Karpas-422 (cell line): Measurements from ENCODE around the gene MYG1. TPM values are rescaled to one million over a fixed set of nuclear protein-coding genes. Genes with fewer than 3 reads are reported as not detected.

Experiments
- DNase-seq: peaks from one replicate; pipeline ENCODE4 v3.0.0-alpha.2; 2015
- H2AFZ ChIP-seq: fragments of 200-600 bp; sonication (generic); 2 replicates; pipeline ENCODE4 v1.6.1; 2014; ENCODE audit warnings: antibody characterized with exemption, low read length, mixed read lengths
- H3K27ac ChIP-seq: fragments of 200-600 bp; sonication (generic); 2 replicates; pipeline ENCODE4 v1.5.1; 2014; ENCODE audit warnings: mild to moderate bottlenecking, low read length, moderate library complexity
- H3K27me3 ChIP-seq: fragments of 200-600 bp; sonication (generic); 2 replicates; pipeline ENCODE4 v1.6.1; 2014; ENCODE audit warnings: low read length, mixed read lengths
- H3K36me3 ChIP-seq: fragments of 200-600 bp; sonication (generic); 2 replicates; pipeline ENCODE4 v1.6.1; 2014; ENCODE audit warnings: low read length, mixed read lengths; ENCODE audit not compliant: insufficient read depth
- H3K4me1 ChIP-seq: fragments of 200-600 bp; sonication (generic); 2 replicates; pipeline ENCODE4 v1.6.1; 2014; ENCODE audit warnings: mild to moderate bottlenecking, low read length, mixed read lengths
- H3K4me2 ChIP-seq: fragments of 200-600 bp; sonication (generic); 2 replicates; pipeline ENCODE4 v1.6.1; 2014; ENCODE audit warnings: low read length, low read depth, mild to moderate bottlenecking; ENCODE audit not compliant: poor library complexity, severe bottlenecking
- H3K4me3 ChIP-seq: fragments of 200-600 bp; sonication (generic); 2 replicates; pipeline ENCODE4 v1.5.1; 2014; ENCODE audit warnings: mild to moderate bottlenecking, antibody characterized with exemption, low read length, mixed read lengths
- H3K79me2 ChIP-seq: fragments of 200-600 bp; sonication (generic); 2 replicates; pipeline ENCODE4 v1.6.1; 2014; ENCODE audit warnings: mild to moderate bottlenecking, low read length, mixed read lengths
- H3K9ac ChIP-seq: fragments of 200-600 bp; sonication (generic); 2 replicates; pipeline ENCODE4 v1.6.0; 2014; ENCODE audit warnings: low read length
- H3K9me2 ChIP-seq: fragments of 200-600 bp; sonication (generic), shearing (Covaris generic); replicated peaks from 2 replicates; pipeline ENCODE4 v1.6.0; 2014; ENCODE audit warnings: mild to moderate bottlenecking, low read length, moderate library complexity; ENCODE audit not compliant: insufficient read depth
- H3K9me3 ChIP-seq: fragments of 300-700, 200-600 bp; sonication (generic); 2 replicates; pipeline ENCODE4 v1.6.1; 2014; ENCODE audit warnings: low read length, mixed read lengths
- H4K20me1 ChIP-seq: fragments of 200-600 bp; sonication (generic); 2 replicates; pipeline ENCODE4 v1.6.1; 2014; ENCODE audit warnings: mild to moderate bottlenecking, antibody characterized with exemption, low read length, low read depth; ENCODE audit not compliant: insufficient read depth
- total RNA-seq: library from RNA; depleted of rRNA; stranded (reverse); fragments of >200 nt; shearing (Covaris generic); gene quantifications from 2 replicates; pipeline ENCODE4 v1.2.3, GENCODE V29; 2014; ENCODE audit warnings: low replicate concordance; rRNA removed

Gene MYG1, protein sequence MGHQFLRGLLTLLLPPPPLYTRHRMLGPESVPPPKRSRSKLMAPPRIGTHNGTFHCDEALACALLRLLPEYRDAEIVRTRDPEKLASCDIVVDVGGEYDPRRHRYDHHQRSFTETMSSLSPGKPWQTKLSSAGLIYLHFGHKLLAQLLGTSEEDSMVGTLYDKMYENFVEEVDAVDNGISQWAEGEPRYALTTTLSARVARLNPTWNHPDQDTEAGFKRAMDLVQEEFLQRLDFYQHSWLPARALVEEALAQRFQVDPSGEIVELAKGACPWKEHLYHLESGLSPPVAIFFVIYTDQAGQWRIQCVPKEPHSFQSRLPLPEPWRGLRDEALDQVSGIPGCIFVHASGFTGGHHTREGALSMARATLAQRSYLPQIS
- 67.1 and 85.5 TPM in 2 replicates for total RNA-seq

DNA sequence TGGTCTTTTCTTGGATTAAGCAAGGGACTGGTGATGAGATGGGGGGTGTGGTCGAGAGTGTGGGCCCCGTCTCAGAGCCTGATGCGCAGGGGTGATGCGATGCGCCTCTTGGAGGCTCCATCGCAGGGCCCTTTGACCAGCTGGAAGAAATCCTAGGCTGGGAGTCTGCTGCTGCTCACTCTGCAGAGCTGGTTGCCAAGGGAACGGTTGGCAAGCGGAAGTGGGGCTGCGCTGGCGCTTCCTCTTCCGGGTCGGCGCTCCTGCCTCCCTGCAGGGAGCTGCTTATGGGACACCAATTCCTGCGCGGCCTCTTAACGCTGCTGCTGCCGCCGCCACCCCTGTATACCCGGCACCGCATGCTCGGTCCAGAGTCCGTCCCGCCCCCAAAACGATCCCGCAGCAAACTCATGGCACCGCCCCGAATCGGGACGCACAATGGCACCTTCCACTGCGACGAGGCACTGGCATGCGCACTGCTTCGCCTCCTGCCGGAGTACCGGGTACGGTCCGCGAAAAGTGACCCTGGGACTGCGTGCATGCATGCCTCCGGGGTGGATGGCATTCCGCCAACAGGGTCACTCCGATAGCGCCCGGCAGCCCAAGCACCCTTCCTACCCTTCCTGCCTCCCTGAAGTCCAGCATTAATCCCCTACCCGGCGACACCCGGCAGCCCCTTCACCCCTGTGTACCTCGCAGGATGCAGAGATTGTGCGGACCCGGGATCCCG, at the start of gene MYG1:
Gene MYG1, plus strand, starts transcription at position 242 of the 727 bp plus-strand sequence. Its CDS starts 43 bp downstream, at position 285.
- no peaks in the 10 kb centered on the region for H3K9me2 ChIP-seq
- H3K9ac ChIP-seq: peak within 1 kb of the TSS; percentile 93
- peak within 1 kb of the TSS; percentile 70; the same call in 1 of the 2 replicates for H2AFZ ChIP-seq
- H3K9me3 ChIP-seq: no peaks in the 10 kb centered on the region
- no peaks in the 10 kb centered on the region for H3K27me3 ChIP-seq
- peak within 1 kb of the TSS; percentile 89 for H3K4me2 ChIP-seq
- peak within 1 kb of the TSS; percentile 8; the same call in 1 of the 2 replicates for H3K27ac ChIP-seq
- H3K79me2 ChIP-seq: peaks cover 64% of the 10 kb centered on the region
- peaks cover 55% of the 10 kb centered on the region for H3K4me1 ChIP-seq
- no peaks in the 10 kb centered on the region for H4K20me1 ChIP-seq
- H3K4me3 ChIP-seq: peak within 1 kb of the TSS; percentile 94
- DNase-seq: peak; percentile 97
- peaks cover 30% of the 10 kb centered on the region for H3K36me3 ChIP-seq

DNA sequence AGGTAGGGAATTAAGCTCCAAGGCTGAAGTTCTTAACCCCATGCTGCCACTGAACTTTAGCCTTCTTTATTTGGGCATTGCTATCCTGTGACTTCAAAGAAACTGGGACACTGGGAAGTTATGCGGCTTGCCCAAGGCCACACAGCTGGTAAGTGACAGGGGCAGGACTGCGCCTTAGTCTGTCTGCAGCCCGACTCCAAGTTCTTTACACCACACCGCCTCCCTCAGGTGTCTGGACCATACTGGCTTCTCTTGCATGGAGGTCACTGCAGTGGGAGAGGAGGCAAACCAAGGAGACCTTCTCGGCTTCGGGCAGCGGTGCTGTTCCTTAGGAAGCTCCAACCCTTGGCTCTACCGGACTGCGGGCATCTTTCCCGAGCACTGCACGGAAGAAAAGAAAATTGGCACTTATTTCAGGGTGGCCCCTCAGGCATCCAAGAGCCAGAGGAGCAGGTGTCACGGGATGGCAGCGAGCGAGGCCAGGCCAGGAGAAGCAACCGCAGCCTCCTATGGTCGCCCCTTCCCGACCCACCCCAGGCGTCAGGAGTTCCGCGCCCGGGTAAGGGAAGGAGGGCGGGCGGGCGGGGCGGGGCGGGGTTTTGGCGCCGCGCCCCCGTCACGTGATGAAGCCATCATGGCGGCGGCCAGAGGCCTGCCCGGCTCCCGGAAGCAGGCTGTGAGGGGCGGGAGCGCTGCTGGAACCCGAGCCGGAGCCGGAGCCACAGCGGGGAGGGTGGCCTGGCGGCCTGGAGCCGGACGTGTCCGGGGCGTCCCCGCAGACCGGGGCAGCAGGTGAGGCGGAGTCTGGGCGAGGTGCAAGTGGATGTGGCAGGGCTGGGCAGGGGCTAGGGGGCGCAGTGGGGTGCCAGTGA, 47.8 kb upstream of the MYG1 start:
- Histone ChIP-seq H3K4me3 (peak overlapping the region; percentile 99), H3K9me2 (no peaks in the 10 kb centered on the region), H3K27me3 (no peaks in the 10 kb centered on the region), H3K9ac (peak overlapping the region; percentile 97), H3K36me3 (peaks cover 6% of the 10 kb centered on the region), H3K9me3 (no peaks in the 10 kb centered on the region), H3K79me2 (peaks cover 20% of the 10 kb centered on the region), H4K20me1 (no peaks in the 10 kb centered on the region), H3K4me2 (peak overlapping the region; percentile 98), H2AFZ (peak overlapping the region; percentile 96; the same call in 1 of the 2 replicates), H3K27ac (peak overlapping the region; percentile 61; the same call in 1 of the 2 replicates), H3K4me1 (peaks cover 39% of the 10 kb centered on the region)
- DNase-seq: peak; percentile 90

DNA sequence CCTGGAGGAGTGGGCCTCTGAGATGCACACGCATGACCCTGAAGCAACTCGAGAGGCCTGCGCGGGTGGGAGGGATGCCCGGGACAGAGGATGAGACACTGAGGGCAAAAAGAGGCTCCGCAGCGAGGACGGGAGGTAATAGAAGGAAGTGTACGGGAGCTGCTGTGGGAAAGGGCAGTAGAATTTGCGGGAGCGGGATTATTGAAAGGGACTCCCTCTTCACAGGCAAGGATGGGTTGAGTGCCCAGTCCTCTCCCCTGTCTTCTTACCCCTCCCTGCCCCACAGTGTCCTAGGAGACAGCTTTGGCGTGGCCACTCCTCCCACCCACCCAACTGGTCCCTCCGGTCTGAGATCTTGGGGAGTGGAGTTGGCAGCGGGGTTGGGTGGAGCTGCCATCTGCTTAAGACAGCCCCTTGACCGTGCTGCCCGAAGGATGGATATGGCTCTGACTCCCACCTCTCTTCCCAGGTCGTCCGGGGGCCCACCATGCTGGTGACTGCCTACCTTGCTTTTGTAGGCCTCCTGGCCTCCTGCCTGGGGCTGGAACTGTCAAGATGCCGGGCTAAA, 47.1 kb upstream of the MYG1 start:
- H3K4me2 ChIP-seq: peak overlapping the region; percentile 98

DNA sequence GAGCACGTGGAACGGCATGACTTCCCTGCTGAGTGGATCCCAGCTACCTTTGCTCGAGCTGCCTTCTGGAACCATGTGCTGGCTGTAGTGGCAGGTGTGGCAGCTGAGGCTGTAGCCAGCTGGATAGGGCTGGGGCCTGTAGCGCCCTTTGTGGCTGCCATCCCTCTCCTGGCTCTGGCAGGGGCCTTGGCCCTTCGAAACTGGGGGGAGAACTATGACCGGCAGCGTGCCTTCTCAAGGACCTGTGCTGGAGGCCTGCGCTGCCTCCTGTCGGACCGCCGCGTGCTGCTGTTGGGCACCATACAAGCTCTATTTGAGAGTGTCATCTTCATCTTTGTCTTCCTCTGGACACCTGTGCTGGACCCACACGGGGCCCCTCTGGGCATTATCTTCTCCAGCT, 46.2 kb upstream of the MYG1 start:
- Histone ChIP-seq H3K27ac (no peak overlapping the region), H3K4me3 (peak overlapping the region; percentile 99)

More for the DNA sequence above, 47.1 kb upstream of the MYG1 start:
- Histone ChIP-seq H3K9ac (peak overlapping the region; percentile 97), H3K4me3 (peak overlapping the region; percentile 99), H2AFZ (peak overlapping the region; percentile 80; the same call in 1 of the 2 replicates), H3K79me2 (peaks cover 20% of the 10 kb centered on the region), H3K4me1 (peaks cover 39% of the 10 kb centered on the region), H3K9me3 (no peaks in the 10 kb centered on the region), H4K20me1 (no peaks in the 10 kb centered on the region), H3K27me3 (no peaks in the 10 kb centered on the region), H3K27ac (peak overlapping the region; percentile 61; the same call in 1 of the 2 replicates), H3K36me3 (peaks cover 6% of the 10 kb centered on the region), H3K9me2 (no peaks in the 10 kb centered on the region)
- peak; percentile 57 for DNase-seq

DNA sequence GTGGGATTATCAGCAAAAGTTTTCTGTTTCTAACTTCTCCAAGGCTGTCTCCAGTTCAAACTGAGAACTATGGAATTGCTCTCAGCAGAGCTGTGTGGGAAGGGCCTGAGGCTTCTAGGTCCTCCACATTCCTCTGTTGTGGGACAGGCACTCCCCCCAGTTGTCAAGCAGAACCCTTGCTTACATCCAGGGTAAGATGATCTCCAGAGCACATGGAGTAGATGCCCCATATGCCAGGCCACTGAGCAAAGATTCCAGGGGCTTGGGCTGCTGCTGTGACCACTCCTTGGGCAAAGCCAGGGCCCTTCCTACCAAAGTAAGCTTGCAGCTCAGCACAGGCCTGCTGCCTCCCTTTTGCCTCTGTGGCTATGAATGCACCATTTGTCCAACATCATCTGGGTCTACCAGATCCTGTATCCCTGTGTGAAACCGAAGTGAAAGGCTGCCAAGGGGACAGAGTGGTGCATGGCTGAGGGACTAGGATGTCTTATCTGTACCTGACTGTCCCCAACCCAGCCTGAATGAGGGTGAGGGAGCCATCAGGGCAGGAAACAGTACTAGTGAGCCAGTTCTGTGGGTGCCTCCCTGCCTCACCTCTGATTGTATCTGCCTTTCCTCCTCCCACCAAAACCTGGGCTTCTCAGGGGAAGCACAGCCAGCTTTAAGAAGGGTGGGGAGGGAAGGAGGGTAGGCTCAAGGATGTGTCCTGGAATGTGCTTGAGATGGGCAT, 44.5 kb upstream of the MYG1 start:
- Histone ChIP-seq H2AFZ (no peak overlapping the region), H3K27me3 (no peaks in the 10 kb centered on the region), H3K9me3 (no peaks in the 10 kb centered on the region), H3K4me3 (no peak overlapping the region), H3K36me3 (peaks cover 6% of the 10 kb centered on the region), H3K4me1 (peaks cover 41% of the 10 kb centered on the region), H3K79me2 (peaks cover 20% of the 10 kb centered on the region), H3K27ac (peak overlapping the region; percentile 63), H3K9ac (peak overlapping the region; percentile 9; the same call in 1 of the 2 replicates), H3K9me2 (no peaks in the 10 kb centered on the region), H4K20me1 (no peaks in the 10 kb centered on the region), H3K4me2 (peak overlapping the region; percentile 38)
- no peak for DNase-seq

More for the DNA sequence above, 46.2 kb upstream of the MYG1 start:
- H3K36me3 ChIP-seq: peaks cover 6% of the 10 kb centered on the region
- peak overlapping the region; percentile 97 for H3K9ac ChIP-seq
- peaks cover 20% of the 10 kb centered on the region for H3K79me2 ChIP-seq
- H2AFZ ChIP-seq: no peak overlapping the region
- H3K4me1 ChIP-seq: peaks cover 41% of the 10 kb centered on the region
- no peaks in the 10 kb centered on the region for H4K20me1 ChIP-seq
- no peaks in the 10 kb centered on the region for H3K9me3 ChIP-seq
- DNase-seq: no peak
- H3K27me3 ChIP-seq: no peaks in the 10 kb centered on the region
- peak overlapping the region; percentile 98 for H3K4me2 ChIP-seq
- no peaks in the 10 kb centered on the region for H3K9me2 ChIP-seq

DNA sequence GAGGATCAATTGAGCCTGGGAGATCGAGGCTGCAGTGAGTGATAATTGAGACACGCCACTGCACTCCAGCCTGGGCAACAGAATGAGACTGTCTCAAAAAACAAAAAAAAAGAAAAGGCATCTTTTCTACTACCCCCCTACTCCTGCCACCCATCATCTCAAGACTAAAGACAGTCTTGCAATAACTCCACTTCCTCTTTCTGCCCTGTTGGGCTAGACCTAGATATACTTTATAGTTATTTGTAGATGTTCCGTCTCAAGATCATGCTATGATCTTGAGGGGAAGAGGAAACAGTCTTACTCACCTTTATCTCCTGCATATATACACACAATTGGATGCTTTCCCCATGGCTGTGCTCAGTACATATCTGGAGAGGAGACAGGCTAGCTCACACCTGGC, 43.5 kb upstream of the MYG1 start:
- H3K36me3 ChIP-seq: peaks cover 6% of the 10 kb centered on the region
- H3K4me3 ChIP-seq: no peak overlapping the region
- peak; percentile 82 for DNase-seq
- no peaks in the 10 kb centered on the region for H3K9me2 ChIP-seq
- H3K27ac ChIP-seq: peak overlapping the region; percentile 63
- H3K27me3 ChIP-seq: no peaks in the 10 kb centered on the region
- peak overlapping the region; percentile 23; the same call in 1 of the 2 replicates for H3K9ac ChIP-seq
- H2AFZ ChIP-seq: no peak overlapping the region
- H3K4me1 ChIP-seq: peaks cover 40% of the 10 kb centered on the region
- H4K20me1 ChIP-seq: no peaks in the 10 kb centered on the region
- H3K9me3 ChIP-seq: no peaks in the 10 kb centered on the region
- H3K4me2 ChIP-seq: peak overlapping the region; percentile 38
- peaks cover 20% of the 10 kb centered on the region for H3K79me2 ChIP-seq
